ENCODE results near the gene KCTD2. TPM values are rescaled to one million over a fixed set of nuclear protein-coding genes. Genes with fewer than 3 reads are reported as not detected.
"Not testable (repeated sequence)": the region's sequence is repeated elsewhere in the genome, so short reads cannot be mapped to it uniquely, and the experiment has no call there.

KCTD2 gene
- total RNA-seq, 4 donors from 2014 or later = 29.4 to 51.1 (median 41.8) TPM

DNA sequence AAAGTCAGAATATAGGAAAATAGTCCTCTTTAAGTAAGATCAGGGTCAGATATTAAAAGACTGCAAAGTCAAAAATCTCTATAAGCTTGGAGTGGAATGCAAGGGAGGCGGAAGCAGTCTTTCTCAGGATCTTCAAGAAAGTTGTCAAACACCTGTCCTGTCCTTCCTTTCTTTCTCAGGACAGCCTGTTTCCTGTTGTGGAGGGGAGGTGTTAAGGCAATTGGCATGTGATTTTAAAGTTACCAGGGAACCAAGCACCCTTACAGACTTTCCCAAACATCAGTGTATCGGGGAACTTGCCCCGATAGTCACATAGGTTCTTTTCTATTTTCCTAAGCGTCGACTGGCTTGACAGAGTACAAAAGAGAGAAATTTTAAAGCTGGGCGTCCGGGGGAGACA is 2.3 kb upstream of the KCTD2 start:
- no peaks in the 10 kb centered on the region for H3K27me3 ChIP-seq
- peak overlapping the region in 1 of 4 donors; percentile 7 for H3K27ac ChIP-seq
- in situ Hi-C loops (cut with MboI; ENCODE audit: low sequenced_read_pairs in 4 of 4) (no loop called here), intact Hi-C loops (cut with DNase I; ENCODE audit: low total_unique reads) (no loop called here)
- H3K36me3 ChIP-seq = peaks cover 0 to 27% of the 10 kb centered on the region in 2 donors
- TF ChIP-seq, protein P1, sequence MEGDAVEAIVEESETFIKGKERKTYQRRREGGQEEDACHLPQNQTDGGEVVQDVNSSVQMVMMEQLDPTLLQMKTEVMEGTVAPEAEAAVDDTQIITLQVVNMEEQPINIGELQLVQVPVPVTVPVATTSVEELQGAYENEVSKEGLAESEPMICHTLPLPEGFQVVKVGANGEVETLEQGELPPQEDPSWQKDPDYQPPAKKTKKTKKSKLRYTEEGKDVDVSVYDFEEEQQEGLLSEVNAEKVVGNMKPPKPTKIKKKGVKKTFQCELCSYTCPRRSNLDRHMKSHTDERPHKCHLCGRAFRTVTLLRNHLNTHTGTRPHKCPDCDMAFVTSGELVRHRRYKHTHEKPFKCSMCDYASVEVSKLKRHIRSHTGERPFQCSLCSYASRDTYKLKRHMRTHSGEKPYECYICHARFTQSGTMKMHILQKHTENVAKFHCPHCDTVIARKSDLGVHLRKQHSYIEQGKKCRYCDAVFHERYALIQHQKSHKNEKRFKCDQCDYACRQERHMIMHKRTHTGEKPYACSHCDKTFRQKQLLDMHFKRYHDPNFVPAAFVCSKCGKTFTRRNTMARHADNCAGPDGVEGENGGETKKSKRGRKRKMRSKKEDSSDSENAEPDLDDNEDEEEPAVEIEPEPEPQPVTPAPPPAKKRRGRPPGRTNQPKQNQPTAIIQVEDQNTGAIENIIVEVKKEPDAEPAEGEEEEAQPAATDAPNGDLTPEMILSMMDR (IDR thresholded peaks at IDR 0.05 in 4 of 5, conservative IDR thresholded peaks at IDR 0.05 in 1 of 5) = no peak
- TF ChIP-seq POLR2A (IDR thresholded peaks at IDR 0.05) = no peak
- H3K9me3 ChIP-seq = no peaks in the 10 kb centered on the region
- ATAC-seq (no peak), DNase-seq (no peak)
- H3K4me3 ChIP-seq = no peak overlapping the region
- H3K4me1 ChIP-seq = peaks cover 26 to 28% of the 10 kb centered on the region in 2 donors

DNA sequence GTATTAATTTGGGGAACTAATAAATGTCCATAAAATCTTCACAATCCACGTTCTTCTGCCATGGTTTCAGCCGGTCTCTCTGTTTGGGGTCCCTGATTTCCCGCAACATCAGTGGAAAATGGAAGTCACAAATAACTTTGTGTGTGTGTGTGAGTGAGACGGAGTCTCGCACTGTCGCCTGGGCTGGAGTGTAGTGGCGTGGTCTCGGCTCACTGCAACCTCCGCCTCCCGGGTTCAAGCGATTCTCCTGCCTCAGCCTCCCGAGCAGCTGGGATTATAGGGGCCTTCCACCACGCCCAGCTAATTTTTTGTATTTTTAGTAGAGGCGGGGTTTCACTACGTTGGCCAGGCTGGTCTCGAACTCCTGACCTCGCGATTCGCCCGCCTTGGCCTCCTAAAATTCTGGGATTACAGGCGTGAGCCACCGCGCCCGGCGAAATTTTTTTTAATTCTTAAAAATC is 1.0 kb upstream of the KCTD2 start:
- in situ Hi-C loops (cut with MboI; ENCODE audit: low sequenced_read_pairs in 4 of 4); DNase-seq; H3K27me3 ChIP-seq; H3K9me3 ChIP-seq; intact Hi-C loops (cut with DNase I; ENCODE audit: low total_unique reads); ATAC-seq: not testable (repeated sequence)
- H3K27ac ChIP-seq = peak overlapping the region; percentile 98 to 100 (median 98)
- peaks cover 0 to 23% of the 10 kb centered on the region in 2 donors for H3K36me3 ChIP-seq
- H3K4me1 ChIP-seq = peaks cover 26 to 28% of the 10 kb centered on the region in 2 donors
- peak overlapping the region; percentile 84 to 100 (median 96) for H3K4me3 ChIP-seq

DNA sequence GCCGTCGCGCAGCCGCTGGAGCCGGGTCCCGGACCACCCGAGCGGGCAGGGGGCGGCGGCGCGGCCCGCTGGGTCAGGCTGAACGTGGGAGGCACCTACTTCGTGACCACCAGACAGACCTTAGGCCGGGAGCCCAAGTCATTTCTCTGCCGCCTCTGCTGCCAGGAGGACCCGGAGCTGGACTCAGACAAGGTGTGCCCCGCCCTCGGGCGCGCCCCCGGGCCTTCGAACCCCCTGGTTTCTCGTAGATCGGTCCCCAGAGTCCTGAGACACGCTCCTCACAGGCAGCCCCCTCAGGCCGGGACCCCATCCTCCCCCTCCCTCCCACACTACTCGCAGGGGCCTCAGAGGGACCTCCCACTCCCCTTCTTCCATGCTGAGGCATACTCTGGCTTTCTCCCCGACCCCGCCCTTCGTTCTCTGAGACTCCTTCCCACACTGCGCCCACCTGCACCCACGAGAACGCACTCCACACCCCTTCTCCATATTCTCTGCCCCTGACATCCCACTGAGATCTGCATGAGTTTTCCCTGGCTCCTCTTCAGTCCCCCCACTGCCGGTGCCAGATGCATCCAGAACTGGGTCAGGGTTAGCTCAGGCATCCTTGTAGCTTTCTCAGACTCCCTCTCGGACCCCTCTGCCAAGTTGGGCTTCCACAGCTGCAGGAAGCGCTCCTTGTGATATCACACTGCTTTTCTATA is 523 bp downstream of the KCTD2 start:
- in situ Hi-C loops (cut with MboI; ENCODE audit: low sequenced_read_pairs in 4 of 4) = no loop called here
- intact Hi-C loops (cut with DNase I; ENCODE audit: low total_unique reads) = loop anchor here (1.0 kb wide), 1 partner anchor 12 kb away; no protein-coding TSS in a partner anchor

DNA sequence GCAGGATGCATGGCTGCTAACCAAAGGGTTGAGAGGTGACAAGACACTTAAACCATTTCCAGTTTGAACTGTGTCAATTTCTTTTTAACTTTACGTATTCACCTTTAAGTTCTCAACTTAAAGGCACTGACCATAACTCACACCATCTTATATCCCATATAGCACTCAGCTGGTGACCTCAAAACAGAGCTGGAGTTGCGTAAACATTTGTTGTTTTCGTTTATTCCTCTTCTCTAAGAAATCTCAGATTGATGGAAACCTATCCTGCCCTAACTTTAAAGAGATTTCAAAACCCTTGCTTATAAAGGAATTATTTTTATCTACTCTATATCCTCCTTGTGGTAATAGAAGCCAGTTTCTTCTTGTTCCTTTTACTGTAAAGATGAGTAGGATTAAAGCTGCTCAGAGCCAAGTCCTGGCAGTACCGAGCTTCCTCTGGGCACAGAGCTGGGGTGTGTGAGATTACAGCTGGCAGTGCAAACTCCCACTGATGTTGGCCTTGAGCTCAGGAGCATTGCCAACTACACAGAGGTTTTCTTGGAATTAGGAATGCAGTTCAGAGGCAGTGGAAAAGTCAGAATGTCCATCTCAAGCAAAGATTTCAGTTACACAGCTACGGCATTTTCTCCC is 1.3 kb downstream of the KCTD2 start:
- Histone ChIP-seq H3K9me3 (no peaks in the 10 kb centered on the region), H3K27ac (peak overlapping the region; percentile 98 to 100 (median 98)), H3K27me3 (no peaks in the 10 kb centered on the region), H3K36me3 (peaks cover 0 to 22% of the 10 kb centered on the region in 2 donors), H3K4me3 (peak overlapping the region; percentile 72 to 100 (median 96)), H3K4me1 (peaks cover 26 to 28% of the 10 kb centered on the region in 2 donors)
- TF ChIP-seq POLR2A (IDR thresholded peaks at IDR 0.05) = no peak
- TF ChIP-seq, protein P1 (IDR thresholded peaks at IDR 0.05 in 4 of 5, conservative IDR thresholded peaks at IDR 0.05 in 1 of 5) = no peak
- in situ Hi-C loops (cut with MboI; ENCODE audit: low sequenced_read_pairs in 4 of 4) = no loop called here
- DNase-seq (no peak), ATAC-seq (no peak)
- intact Hi-C loops (cut with DNase I; ENCODE audit: low total_unique reads) = no loop called here

More for the DNA sequence above, 523 bp downstream of the KCTD2 start:
- TF ChIP-seq POLR2A (IDR thresholded peaks at IDR 0.05) = no peak
- TF ChIP-seq, protein P1 (IDR thresholded peaks at IDR 0.05 in 4 of 5, conservative IDR thresholded peaks at IDR 0.05 in 1 of 5) = no peak
- peak overlapping the region; percentile 72 to 100 (median 96) for H3K4me3 ChIP-seq
- peak in 1 of 2 donors; percentile 43 for DNase-seq
- no peaks in the 10 kb centered on the region for H3K27me3 ChIP-seq
- no peaks in the 10 kb centered on the region for H3K9me3 ChIP-seq
- peak; percentile 9 to 26 for ATAC-seq
- H3K4me1 ChIP-seq = peaks cover 26 to 28% of the 10 kb centered on the region in 2 donors
- peak overlapping the region; percentile 98 to 100 (median 98) for H3K27ac ChIP-seq
- peaks cover 0 to 14% of the 10 kb centered on the region in 2 donors for H3K36me3 ChIP-seq

DNA sequence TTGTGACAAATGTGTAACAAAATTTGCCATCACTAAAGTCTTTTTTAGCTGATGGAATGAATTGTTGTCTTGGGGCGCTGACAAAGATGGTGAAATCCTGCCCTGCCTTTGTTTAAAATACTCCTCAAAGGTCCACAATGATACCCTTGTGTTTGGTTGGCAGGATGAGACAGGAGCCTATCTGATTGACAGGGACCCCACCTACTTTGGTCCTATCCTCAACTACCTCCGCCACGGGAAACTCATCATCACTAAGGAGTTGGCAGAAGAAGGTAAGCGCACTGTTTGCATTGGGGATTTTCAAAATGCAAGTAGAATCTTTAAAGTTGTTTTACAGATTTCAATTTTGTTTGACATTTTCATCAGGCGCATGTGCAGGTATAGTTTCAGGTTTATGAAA is 2.0 kb downstream of the KCTD2 start:
- in situ Hi-C loops (cut with MboI; ENCODE audit: low sequenced_read_pairs in 4 of 4) (no loop called here), intact Hi-C loops (cut with DNase I; ENCODE audit: low total_unique reads) (no loop called here)
- TF ChIP-seq, protein P1 (IDR thresholded peaks at IDR 0.05 in 4 of 5, conservative IDR thresholded peaks at IDR 0.05 in 1 of 5) = no peak
- TF ChIP-seq POLR2A (IDR thresholded peaks at IDR 0.05) = no peak

More for the DNA sequence above, 2.0 kb downstream of the KCTD2 start:
- ATAC-seq = no peak
- H3K36me3 ChIP-seq = peaks cover 0 to 27% of the 10 kb centered on the region in 2 donors
- H3K4me1 ChIP-seq = peaks cover 26 to 28% of the 10 kb centered on the region in 2 donors
- DNase-seq = no peak
- no peaks in the 10 kb centered on the region for H3K9me3 ChIP-seq
- no peak overlapping the region for H3K4me3 ChIP-seq
- no peaks in the 10 kb centered on the region for H3K27me3 ChIP-seq
- H3K27ac ChIP-seq = peak overlapping the region in 2 of 4 donors; percentile 98
